ENCODE data around the gene RALB. TPM values are rescaled to one million over a fixed set of nuclear protein-coding genes. Genes with fewer than 3 reads are reported as not detected.

Gene RALB
- total RNA-seq, 6 donors from 2014 or later = 23.0 to 85.8 (median 46.5) TPM

GRCh38 chr2:120229341-120229740 lies 23.3 kb upstream of the RALB start:
- no peak overlapping the region for H3K27ac ChIP-seq
- no peak for ATAC-seq (ENCODE audit: low FRiP score in 2 of 2)
- no peak overlapping the region for H3K4me3 ChIP-seq
- peaks cover 8 to 24% (median 16%) of the 10 kb centered on the region in 4 donors for H3K4me1 ChIP-seq
- 91 to 92% methylated on average over 10 of the region's 10 CpGs for WGBS, 2 donors
- no peaks in the 10 kb centered on the region for H3K36me3 ChIP-seq
- no peaks in the 10 kb centered on the region for H3K9me3 ChIP-seq
- no peaks in the 10 kb centered on the region for H3K27me3 ChIP-seq
- no peak for DNase-seq
- TF ChIP-seq CTCF (IDR thresholded peaks at IDR 0.05) = no peak
- no peak for TF ChIP-seq POLR2AphosphoS5 (IDR thresholded peaks at IDR 0.05)
- TF ChIP-seq POLR2A (IDR thresholded peaks at IDR 0.05) = no peak
- TF ChIP-seq EP300 (IDR thresholded peaks at IDR 0.05) = no peak

GRCh38 chr2:120230515-120231471 lies 21.9 kb upstream of the RALB start:
- Histone ChIP-seq H3K36me3 (no peaks in the 10 kb centered on the region), H3K9me3 (no peaks in the 10 kb centered on the region), H3K4me3 (peak overlapping the region in 2 of 4 donors; percentile 52 to 57), H3K27me3 (no peaks in the 10 kb centered on the region), H3K4me1 (peaks cover 6 to 22% (median 14%) of the 10 kb centered on the region in 4 donors), H3K27ac (peak overlapping the region in 3 of 4 donors; percentile 17 to 84 (median 76))
- TF ChIP-seq EP300 (IDR thresholded peaks at IDR 0.05) = no peak
- no peak for TF ChIP-seq POLR2A (IDR thresholded peaks at IDR 0.05)
- no peak for TF ChIP-seq POLR2AphosphoS5 (IDR thresholded peaks at IDR 0.05)
- no peak for TF ChIP-seq CTCF (IDR thresholded peaks at IDR 0.05)
- no peak for ATAC-seq (ENCODE audit: low FRiP score in 2 of 2)
- DNase-seq = no peak
- WGBS, 2 donors = 58 to 65% methylated on average over 17 of the region's 17 CpGs

GRCh38 chr2:120231564-120231973 lies 21.1 kb upstream of the RALB start:
- no peaks in the 10 kb centered on the region for H3K36me3 ChIP-seq
- DNase-seq (no peak), ATAC-seq (ENCODE audit: low FRiP score in 2 of 2) (peak; percentile 13 to 16)
- H3K4me3 ChIP-seq = peak overlapping the region in 3 of 4 donors; percentile 34 to 57 (median 52)
- no peaks in the 10 kb centered on the region for H3K9me3 ChIP-seq
- no peak for TF ChIP-seq CTCF (IDR thresholded peaks at IDR 0.05)
- no peak for TF ChIP-seq POLR2AphosphoS5 (IDR thresholded peaks at IDR 0.05)
- TF ChIP-seq POLR2A (IDR thresholded peaks at IDR 0.05) = no peak
- no peaks in the 10 kb centered on the region for H3K27me3 ChIP-seq
- 75 to 80% methylated on average over 4 of the region's 4 CpGs for WGBS, 2 donors
- H3K4me1 ChIP-seq = peaks cover 6 to 22% (median 14%) of the 10 kb centered on the region in 4 donors
- peak overlapping the region; percentile 70 to 84 (median 80) for H3K27ac ChIP-seq

GRCh38 chr2:120231974-120232635 lies 20.5 kb upstream of the RALB start:
- Histone ChIP-seq H3K27ac (peak overlapping the region; percentile 70 to 84 (median 80)), H3K36me3 (no peaks in the 10 kb centered on the region), H3K4me3 (peak overlapping the region; percentile 0 to 57 (median 43)), H3K27me3 (no peaks in the 10 kb centered on the region), H3K4me1 (peaks cover 6 to 22% (median 14%) of the 10 kb centered on the region in 4 donors), H3K9me3 (no peaks in the 10 kb centered on the region)
- ATAC-seq (ENCODE audit: low FRiP score in 2 of 2) (peak; percentile 57 to 75), DNase-seq (peak in 1 of 2 donors; percentile 61)
- 21 to 29% methylated on average over 15 of the region's 15 CpGs for WGBS, 2 donors
- TF ChIP-seq POLR2AphosphoS5 (IDR thresholded peaks at IDR 0.05) = peak in 1 of 2 donors; percentile 16
- TF ChIP-seq CTCF (IDR thresholded peaks at IDR 0.05) = no peak
- TF ChIP-seq POLR2A (IDR thresholded peaks at IDR 0.05) = peak in 1 of 4 donors; percentile 36
- TF ChIP-seq EP300 (IDR thresholded peaks at IDR 0.05) = no peak

All from upper lobe of left lung (tissue), 6 donors.